Esophagus squamous epithelium (tissue), 4 donors: Measurements from ENCODE around the gene SLC25A33.

Source experiments
- POLR2A ChIP-seq, 4 donors: fragments of 450-650 bp; IDR thresholded peaks; one replicate each; pipeline ENCODE4 v1.6.1; 2017; ENCODE audit warnings: antibody characterized with exemption in 4 of 4, mild to moderate bottlenecking in 4 of 4, moderate library complexity in 3 of 4
- TF ChIP-seq, protein P1 (sequence below), 6 experiments: fragments of 450-650 bp in 4 of 6; fragments of 200-600 bp in 2 of 6; sonication (generic) in 2 of 6; IDR thresholded peaks; one replicate each; pipeline ENCODE4 v1.5.1; 2016 to 2019; ENCODE audit warnings: antibody characterized with exemption in 6 of 6, mild to moderate bottlenecking in 4 of 6, moderate library complexity in 4 of 6

DNA sequence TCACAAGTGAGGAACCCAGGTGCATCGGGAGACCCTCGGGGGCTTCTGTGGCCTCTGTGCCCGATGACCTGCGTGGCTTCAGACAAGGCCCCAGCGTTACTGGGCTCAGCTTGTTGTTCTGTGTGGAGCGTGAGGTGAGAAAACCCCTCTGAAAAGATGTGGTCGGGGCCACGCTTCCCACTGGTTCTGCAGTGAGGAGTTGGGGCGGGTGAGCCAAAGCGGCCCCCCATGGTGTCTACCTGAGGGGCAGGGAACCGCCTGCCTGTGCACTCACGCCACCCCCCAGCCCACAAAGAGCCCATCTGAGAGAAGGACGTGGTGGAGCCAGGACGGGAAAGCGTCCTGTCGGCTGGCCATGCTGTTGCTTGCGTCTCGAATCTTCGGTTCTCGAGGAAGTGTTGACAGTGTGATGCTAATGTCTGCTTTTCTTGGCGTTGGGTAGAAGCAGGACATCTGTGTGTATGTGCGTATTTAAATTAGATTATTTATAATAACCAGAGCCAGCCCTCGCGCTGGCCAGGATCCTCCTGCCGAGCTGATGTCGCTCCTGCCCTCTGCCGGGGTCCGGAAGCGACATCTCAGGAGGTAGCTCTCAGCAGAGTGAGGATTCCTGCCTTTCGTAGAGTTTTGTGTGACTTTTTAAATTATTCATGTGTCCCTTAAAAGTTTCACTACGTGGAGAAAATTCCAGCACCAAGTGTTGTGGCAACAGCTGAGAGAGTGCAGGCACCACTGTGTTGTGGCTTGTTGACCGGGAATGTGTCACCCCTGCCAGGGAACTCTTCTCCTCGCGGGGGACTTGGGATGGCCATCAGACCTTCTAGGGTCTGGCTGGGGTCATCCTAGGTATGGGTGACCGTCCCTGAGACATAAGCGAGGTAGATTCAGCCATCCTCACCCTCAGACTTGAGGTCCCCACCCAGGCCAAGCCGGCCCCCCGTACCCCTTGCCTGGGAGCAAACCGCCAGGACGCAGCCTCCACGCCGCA, 64.8 kb downstream of the SLC25A33 start:
- no peak for TF ChIP-seq POLR2A (IDR thresholded peaks at IDR 0.05)
- TF ChIP-seq, protein P1, sequence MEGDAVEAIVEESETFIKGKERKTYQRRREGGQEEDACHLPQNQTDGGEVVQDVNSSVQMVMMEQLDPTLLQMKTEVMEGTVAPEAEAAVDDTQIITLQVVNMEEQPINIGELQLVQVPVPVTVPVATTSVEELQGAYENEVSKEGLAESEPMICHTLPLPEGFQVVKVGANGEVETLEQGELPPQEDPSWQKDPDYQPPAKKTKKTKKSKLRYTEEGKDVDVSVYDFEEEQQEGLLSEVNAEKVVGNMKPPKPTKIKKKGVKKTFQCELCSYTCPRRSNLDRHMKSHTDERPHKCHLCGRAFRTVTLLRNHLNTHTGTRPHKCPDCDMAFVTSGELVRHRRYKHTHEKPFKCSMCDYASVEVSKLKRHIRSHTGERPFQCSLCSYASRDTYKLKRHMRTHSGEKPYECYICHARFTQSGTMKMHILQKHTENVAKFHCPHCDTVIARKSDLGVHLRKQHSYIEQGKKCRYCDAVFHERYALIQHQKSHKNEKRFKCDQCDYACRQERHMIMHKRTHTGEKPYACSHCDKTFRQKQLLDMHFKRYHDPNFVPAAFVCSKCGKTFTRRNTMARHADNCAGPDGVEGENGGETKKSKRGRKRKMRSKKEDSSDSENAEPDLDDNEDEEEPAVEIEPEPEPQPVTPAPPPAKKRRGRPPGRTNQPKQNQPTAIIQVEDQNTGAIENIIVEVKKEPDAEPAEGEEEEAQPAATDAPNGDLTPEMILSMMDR (IDR thresholded peaks at IDR 0.05), result no peak
